ENCODE results near the gene KCNJ5. TPM values are rescaled to one million over a fixed set of nuclear protein-coding genes. Genes with fewer than 3 reads are reported as not detected.

Gene KCNJ5
- total and polyA plus RNA-seq, 5 experiments from 2014 or later, result not detected

DNA sequence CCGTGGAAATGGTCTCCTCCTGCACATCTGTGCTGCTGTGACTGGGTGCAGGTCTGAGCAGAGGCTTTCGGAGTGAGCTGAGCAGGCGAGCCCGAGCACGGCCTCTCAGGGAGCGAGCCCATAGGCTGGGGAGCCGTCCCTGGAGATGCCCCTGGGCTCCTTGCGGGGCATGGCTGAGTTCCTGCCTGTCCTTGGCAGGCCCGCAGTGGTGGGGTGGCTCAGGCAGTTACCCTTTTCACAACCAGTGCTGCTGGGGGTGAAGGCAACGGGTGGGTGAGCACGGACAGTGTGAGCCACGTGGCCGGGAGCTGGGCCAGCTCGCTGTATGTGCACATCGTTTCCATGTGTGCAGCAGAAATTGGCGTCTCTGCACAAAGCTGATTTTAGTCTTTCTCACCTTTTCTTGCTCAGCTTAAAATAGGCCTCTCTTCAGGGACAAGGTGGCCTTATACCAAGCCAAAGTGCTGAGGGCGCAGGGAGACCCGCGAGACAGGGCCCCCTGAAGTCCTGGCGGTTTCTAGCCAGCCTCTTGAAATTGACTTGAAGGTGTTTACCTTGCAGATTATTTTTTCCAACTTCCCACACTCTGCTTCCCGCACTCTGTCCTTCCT is 51.8 kb downstream of the KCNJ5 start, which contains the start of gene TP53AIP1:
TSS of gene TP53AIP1 (minus strand) at position 55 of the 611 bp plus-strand sequence. CDS start 5,053 bp downstream, outside the sequence.
- H3K27ac Mint-ChIP-seq, result peak within 1 kb of the TSS in 1 of 10 donors; percentile 37
- H3K4me1 Mint-ChIP-seq, result no peaks in the 10 kb centered on the region
- no peak within 1 kb of the TSS for H3K4me3 Mint-ChIP-seq
- POLR2A ChIA-PET, result no interaction called here
- H3K9me3 Mint-ChIP-seq, result no peaks in the 10 kb centered on the region
- peaks cover 5 to 27% (median 13%) of the 10 kb centered on the region in 5 donors for H3K27me3 Mint-ChIP-seq
- ATAC-seq (no peak), DNase-seq (no peak)
- H3K36me3 Mint-ChIP-seq, result no peaks in the 10 kb centered on the region

DNA sequence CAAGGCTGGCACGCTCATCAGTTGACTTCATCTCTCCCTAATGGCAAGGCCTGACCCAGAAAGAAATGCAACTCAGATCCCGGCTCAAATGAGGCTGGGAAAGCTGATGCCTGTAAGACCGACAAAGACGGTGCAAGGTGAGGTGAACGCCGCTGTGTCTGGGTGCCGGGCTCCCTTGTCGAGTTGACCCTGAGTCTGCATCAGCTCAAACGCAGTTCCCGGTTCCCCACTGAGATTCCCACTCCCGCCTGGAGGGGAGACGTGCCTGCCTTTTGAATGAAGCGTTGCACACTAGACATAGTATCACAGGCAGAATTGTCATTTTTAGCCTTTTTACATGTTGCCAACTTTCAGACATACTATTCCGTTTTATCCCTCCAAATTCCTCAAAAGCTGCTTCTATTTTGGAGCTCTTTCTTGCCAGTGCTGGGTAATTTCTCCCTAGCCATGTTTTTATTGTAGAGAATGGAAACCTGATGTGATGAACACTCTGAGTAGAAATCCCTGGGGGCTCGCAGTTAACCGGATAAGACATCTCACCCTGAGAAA is 52.3 kb downstream of the KCNJ5 start:
- no peaks in the 10 kb centered on the region for H3K36me3 Mint-ChIP-seq
- DNase-seq (no peak), ATAC-seq (no peak)
- no peak overlapping the region for H3K27ac Mint-ChIP-seq
- POLR2A ChIA-PET, result no interaction called here
- H3K9me3 Mint-ChIP-seq, result no peaks in the 10 kb centered on the region
- no peak overlapping the region for H3K4me3 Mint-ChIP-seq
- peaks cover 5 to 32% (median 15%) of the 10 kb centered on the region in 5 donors for H3K27me3 Mint-ChIP-seq
- no peaks in the 10 kb centered on the region for H3K4me1 Mint-ChIP-seq

DNA sequence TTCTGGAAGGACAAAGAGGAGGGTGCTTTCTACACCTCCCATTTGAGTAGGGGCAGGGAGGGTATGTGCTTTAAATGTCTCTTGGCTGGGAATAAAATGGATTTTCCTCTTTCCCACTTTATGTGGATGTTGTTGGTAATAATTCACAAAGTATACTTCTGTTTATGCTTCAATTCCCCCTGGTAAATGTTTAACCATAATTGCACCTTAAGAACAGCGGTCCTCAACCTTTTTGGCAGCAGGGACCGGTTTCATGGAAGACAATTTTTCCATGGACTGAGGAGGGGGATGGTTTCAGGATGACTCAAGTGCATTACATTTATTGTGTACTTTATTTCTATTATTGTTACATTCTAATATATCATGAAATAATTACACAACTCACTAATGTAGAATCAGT is 55.5 kb downstream of the KCNJ5 start:
- Mint-ChIP-seq H3K4me3 (no peak overlapping the region), H3K36me3 (no peaks in the 10 kb centered on the region), H3K9me3 (no peaks in the 10 kb centered on the region), H3K4me1 (no peaks in the 10 kb centered on the region), H3K27ac (no peak overlapping the region), H3K27me3 (peaks cover 5 to 39% (median 18%) of the 10 kb centered on the region in 5 donors)
- DNase-seq (no peak), ATAC-seq (no peak)
- POLR2A ChIA-PET, result no interaction called here

DNA sequence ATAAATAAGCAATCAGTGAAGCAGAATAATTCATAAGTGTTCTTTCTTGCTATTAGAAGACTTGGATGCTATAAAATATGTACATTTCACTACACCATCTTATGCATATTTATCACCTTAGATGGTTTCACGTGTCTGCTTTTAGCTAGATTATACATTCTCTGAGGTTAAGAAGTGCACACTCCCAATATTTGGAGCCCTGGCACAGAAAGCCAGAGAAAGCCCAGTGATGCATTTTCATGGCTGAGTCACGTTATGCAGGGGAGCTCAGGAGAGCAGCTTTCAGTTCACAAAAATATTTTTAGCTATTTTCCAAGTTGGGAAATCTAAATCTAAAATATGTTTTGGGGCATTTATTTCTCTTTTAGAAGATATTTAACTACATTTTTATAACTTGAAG is 56.6 kb downstream of the KCNJ5 start:
- Mint-ChIP-seq H3K27ac (no peak overlapping the region), H3K4me1 (no peaks in the 10 kb centered on the region), H3K9me3 (no peaks in the 10 kb centered on the region), H3K27me3 (peaks cover 5 to 39% (median 18%) of the 10 kb centered on the region in 5 donors), H3K36me3 (no peaks in the 10 kb centered on the region), H3K4me3 (no peak overlapping the region)
- ATAC-seq, result no peak
- no peak for DNase-seq
- POLR2A ChIA-PET, result no interaction called here

DNA sequence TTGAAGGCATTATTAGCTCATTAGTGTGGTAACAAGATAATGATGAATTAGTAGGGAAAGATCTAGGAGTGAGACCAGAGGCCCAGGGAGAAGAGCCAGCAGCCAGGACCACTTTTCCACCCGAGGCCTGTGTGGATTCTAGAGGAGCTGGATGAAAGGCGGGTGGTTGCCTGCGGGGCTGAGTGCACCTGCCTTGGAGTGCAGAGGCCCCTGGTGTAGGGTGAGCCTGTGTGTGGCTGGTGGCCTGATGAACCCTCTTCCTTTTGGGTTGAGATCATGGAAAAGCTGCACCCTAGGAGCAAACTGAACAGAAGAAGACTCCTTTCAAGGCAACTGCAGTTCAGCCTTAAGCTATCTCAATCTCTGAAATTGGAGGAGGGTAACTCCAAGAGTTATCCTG is 57.4 kb downstream of the KCNJ5 start:
- Mint-ChIP-seq H3K4me3 (no peak overlapping the region), H3K36me3 (no peaks in the 10 kb centered on the region), H3K4me1 (no peaks in the 10 kb centered on the region), H3K27ac (no peak overlapping the region), H3K9me3 (no peaks in the 10 kb centered on the region), H3K27me3 (peaks cover 5 to 47% (median 18%) of the 10 kb centered on the region in 5 donors)
- POLR2A ChIA-PET, result no interaction called here
- DNase-seq, result no peak
- ATAC-seq, result no peak

DNA sequence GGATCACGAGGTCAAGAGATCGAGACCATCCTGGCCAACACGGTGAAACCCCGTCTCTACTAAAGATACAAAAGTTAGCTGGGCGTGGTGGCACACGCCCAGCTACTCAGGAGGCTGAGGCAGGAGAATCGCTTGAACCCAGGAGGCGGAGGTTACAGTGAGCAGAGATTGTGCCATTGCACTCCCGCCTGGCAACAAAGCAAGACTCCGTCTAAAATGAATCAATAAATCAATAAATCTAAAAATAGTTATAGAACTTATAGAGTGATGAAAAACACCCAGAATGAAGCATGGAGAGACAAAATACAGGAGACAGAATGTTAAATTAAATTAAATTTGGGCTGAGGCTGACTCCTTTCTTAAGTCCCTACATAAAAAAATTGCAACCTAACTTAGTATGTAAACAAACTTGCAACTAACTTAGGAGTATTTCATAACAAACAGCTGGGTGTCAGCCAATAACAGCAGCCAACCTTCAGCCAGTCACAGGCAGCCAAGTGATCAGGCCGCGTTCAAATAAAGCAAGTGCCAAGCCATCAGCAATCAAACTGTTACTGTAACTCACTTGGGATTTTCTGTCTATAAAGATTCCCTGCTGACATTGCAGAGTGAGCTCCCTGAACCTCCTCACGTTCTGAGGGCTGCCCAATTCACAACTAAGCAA is 58.8 kb downstream of the KCNJ5 start:
- Mint-ChIP-seq H3K4me1 (no peaks in the 10 kb centered on the region), H3K36me3 (no peaks in the 10 kb centered on the region), H3K4me3 (no peak overlapping the region), H3K9me3 (no peaks in the 10 kb centered on the region), H3K27ac (no peak overlapping the region), H3K27me3 (peaks cover 4 to 41% (median 16%) of the 10 kb centered on the region in 5 donors)
- ATAC-seq, result no peak
- no peak for DNase-seq
- POLR2A ChIA-PET, result no interaction called here

DNA sequence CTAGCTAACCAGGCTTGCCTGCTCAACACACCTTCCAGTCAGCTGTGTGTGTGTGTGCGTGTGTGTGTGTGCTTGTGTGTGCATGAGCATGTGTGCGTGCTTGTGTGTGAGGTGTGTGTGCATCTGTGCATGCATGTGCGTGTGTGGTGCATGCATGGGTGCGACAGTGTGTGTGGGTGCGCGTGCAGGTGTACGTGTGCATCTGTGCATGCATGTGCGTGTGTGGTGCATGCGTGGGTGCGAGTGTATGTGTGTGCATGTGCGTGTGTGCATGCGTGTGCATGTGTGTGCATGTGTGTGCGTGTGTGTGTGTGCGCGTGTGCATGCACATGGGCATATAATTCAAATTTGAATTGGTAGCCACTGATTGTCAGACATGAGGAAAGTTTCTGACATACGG is 62.0 kb downstream of the KCNJ5 start:
- H3K27me3 Mint-ChIP-seq, result peaks cover 6 to 36% (median 14%) of the 10 kb centered on the region in 5 donors
- no peaks in the 10 kb centered on the region for H3K36me3 Mint-ChIP-seq
- POLR2A ChIA-PET, result no interaction called here
- peaks cover 0 to 6% (median 2%) of the 10 kb centered on the region in 4 donors for H3K4me1 Mint-ChIP-seq
- H3K9me3 Mint-ChIP-seq, result no peaks in the 10 kb centered on the region
- DNase-seq (no peak), ATAC-seq (no peak)
- no peak overlapping the region for H3K4me3 Mint-ChIP-seq
- H3K27ac Mint-ChIP-seq, result no peak overlapping the region

DNA sequence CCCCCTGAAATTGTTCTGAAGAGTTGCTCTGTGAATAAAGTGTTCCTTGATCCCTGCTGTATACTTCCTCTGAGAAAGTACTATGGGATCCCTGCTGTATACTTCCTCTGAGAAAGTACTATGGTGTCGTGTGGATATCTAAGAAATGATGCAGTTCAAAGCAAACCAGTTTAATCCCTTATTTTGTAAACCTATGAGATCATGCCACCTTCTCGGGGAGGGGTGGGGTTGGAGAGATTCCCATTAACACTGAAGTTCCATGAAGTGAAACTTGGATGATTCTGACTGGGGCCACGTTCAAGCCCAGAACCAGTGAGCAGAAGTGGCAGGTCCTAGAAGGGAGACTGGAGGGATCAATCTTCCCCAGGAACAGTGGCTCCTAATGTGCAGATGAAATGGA is 64.5 kb downstream of the KCNJ5 start:
- peaks cover 0 to 6% (median 2%) of the 10 kb centered on the region in 4 donors for H3K4me1 Mint-ChIP-seq
- ATAC-seq (no peak), DNase-seq (no peak)
- no peaks in the 10 kb centered on the region for H3K36me3 Mint-ChIP-seq
- H3K4me3 Mint-ChIP-seq, result no peak overlapping the region
- H3K27me3 Mint-ChIP-seq, result peaks cover 3 to 26% (median 10%) of the 10 kb centered on the region in 5 donors
- POLR2A ChIA-PET, result interaction anchor here (1.1 kb wide), 1 partner anchor 70 kb away, joined by 4 read pairs; no protein-coding TSS in a partner anchor
- H3K9me3 Mint-ChIP-seq, result no peaks in the 10 kb centered on the region
- no peak overlapping the region for H3K27ac Mint-ChIP-seq

DNA sequence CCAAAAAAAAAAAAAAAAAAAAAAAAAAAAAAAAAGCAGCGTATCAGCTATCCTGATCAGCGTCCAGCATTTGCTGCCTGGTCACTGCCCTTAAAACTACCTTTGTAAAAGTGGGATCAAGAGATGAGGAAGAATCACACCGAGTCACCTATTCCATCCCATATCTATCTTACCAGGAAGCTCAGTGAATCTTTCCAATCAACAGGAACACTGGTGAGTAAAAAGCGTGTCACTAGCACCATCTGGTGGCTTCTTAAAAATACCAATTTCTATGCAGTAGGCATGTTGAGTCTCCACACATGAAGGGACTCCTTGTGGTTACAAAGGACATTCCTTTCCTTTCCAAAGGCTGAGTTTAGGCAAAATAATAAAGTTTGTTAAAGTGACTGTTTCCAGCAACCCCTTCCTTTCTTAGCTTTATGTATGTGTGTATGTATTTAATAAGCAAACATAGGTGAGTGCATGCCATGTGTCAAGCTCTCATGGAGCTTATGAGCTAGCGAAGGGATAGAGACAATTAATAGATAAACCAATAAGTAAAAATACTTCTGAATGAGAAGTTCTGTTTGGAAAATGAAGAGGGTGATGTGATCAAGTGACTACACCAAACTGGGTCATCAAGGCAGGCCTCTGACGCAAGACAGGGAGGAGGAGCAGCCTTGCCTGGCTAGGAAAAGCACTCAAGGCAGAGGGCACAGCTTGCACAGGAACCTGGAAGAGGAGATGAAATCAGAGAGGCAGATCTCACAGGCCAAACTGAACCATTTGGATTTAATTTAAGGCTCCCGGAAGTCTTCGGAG is 65.4 kb downstream of the KCNJ5 start:
- POLR2A ChIA-PET, result interaction anchor here (0.6 to 1.1 kb wide), 2 partner anchors 70 to 903 kb away, joined by 3 to 4 read pairs; no protein-coding TSS in a partner anchor
- H3K36me3 Mint-ChIP-seq, result no peaks in the 10 kb centered on the region

DNA sequence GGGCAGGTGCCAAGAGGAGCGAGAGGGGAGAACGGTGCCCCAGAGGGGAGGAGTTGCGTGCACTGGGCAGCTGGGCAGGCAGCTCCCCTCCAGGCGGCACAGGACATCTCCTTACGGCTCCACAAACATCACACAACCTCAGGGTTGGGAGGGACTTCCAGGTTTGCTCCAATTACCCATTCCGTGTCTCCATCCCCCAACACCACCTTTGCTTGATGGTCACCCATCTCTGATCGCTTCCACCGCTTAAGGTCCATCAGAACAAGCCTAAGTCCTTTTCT is 66.0 kb downstream of the KCNJ5 start:
- no peak overlapping the region for H3K4me3 Mint-ChIP-seq
- no peak overlapping the region for H3K27ac Mint-ChIP-seq
- H3K36me3 Mint-ChIP-seq, result no peaks in the 10 kb centered on the region
- DNase-seq, result no peak
- H3K9me3 Mint-ChIP-seq, result no peaks in the 10 kb centered on the region
- H3K4me1 Mint-ChIP-seq, result peaks cover 0 to 6% (median 2%) of the 10 kb centered on the region in 4 donors
- no peak for ATAC-seq
- POLR2A ChIA-PET, result no interaction called here
- H3K27me3 Mint-ChIP-seq, result peaks cover 3 to 26% (median 10%) of the 10 kb centered on the region in 5 donors

More for the DNA sequence above, 65.4 kb downstream of the KCNJ5 start:
- H3K27me3 Mint-ChIP-seq, result peaks cover 3 to 26% (median 10%) of the 10 kb centered on the region in 5 donors
- ATAC-seq (peak in 1 of 2 donors; percentile 54), DNase-seq (peak in 5 of 10 donors; percentile 7 to 48 (median 41))
- H3K9me3 Mint-ChIP-seq, result no peaks in the 10 kb centered on the region
- H3K4me1 Mint-ChIP-seq, result peaks cover 0 to 6% (median 2%) of the 10 kb centered on the region in 4 donors
- peak overlapping the region in 2 of 10 donors; percentile 46 to 62 for H3K4me3 Mint-ChIP-seq
- H3K27ac Mint-ChIP-seq, result no peak overlapping the region

DNA sequence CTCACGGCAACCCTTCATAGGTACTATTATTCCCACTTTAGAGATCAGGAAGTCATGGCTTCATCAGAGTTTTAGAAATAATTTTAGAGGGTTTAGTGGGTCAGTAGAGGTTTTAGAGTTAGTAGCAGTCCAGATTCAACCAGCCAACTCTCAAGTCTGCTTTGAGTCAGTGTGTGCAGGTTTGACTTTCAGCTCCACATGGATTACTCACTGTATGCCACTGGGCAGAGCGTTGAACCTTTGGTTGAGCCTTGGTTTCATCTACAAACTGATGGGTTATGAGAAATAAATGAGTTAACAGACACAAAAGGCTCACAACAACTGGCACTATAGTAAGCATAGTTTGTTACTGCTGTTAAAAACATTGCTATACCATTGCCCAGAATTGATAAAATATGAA is 70.5 kb downstream of the KCNJ5 start:
- no peak overlapping the region for H3K27ac Mint-ChIP-seq

DNA sequence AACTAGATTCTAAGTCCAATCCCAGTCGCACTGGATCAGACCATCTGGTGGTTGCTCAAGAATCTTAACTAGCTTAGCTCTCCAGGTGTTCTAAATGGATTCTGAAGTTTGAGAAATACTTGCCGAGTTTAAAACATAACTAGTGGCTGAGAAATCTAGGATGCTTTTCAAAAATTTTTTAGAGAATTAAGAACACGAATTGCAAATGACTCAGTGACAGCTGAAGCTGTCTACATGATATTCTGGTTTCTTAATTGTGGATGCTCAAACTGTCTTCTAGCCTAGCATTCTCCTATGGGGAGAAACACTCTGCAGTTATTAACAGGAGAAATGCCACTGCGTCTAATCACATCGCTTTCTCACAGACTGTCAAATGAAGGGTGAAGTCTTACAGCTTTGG is 71.7 kb downstream of the KCNJ5 start:
- Mint-ChIP-seq H3K27me3 (no peaks in the 10 kb centered on the region), H3K4me1 (peaks cover 0 to 15% (median 2%) of the 10 kb centered on the region in 4 donors), H3K36me3 (no peaks in the 10 kb centered on the region), H3K9me3 (no peaks in the 10 kb centered on the region), H3K4me3 (no peak overlapping the region), H3K27ac (no peak overlapping the region)
- DNase-seq, result no peak
- ATAC-seq, result no peak
- POLR2A ChIA-PET, result no interaction called here

More for the DNA sequence above, 70.5 kb downstream of the KCNJ5 start:
- Mint-ChIP-seq H3K4me3 (no peak overlapping the region), H3K4me1 (peaks cover under 1 to 15% (median 2%) of the 10 kb centered on the region in 4 donors), H3K9me3 (no peaks in the 10 kb centered on the region), H3K36me3 (no peaks in the 10 kb centered on the region), H3K27me3 (peaks cover 0 to 7% (median 3%) of the 10 kb centered on the region in 5 donors)
- no peak for ATAC-seq
- POLR2A ChIA-PET, result no interaction called here
- DNase-seq, result no peak

All from naive thymus-derived CD8-positive, alpha-beta T cell (primary cell).